Adrenal gland (tissue), 5 donors: ENCODE data around the gene SULF2.

Experiments
- CTCF ChIP-seq, 6 experiments: fragments of 450-650 bp in 4 of 6; fragments of 200-600 bp in 2 of 6; sonication (generic) in 1 of 6; IDR thresholded peaks; 1 replicate in 5 of 6; 2 replicates in 1 of 6; pipeline versions ENCODE4 v1.5.1 to v1.8.0; 2016 to 2021; ENCODE audit warnings: antibody characterized with exemption in 6 of 6, mild to moderate bottlenecking in 2 of 6, moderate library complexity in 1 of 6
- POLR2A ChIP-seq, 2 donors: fragments of 450-650 bp; IDR thresholded peaks; one replicate each; pipeline ENCODE4 v1.6.1; 2017; ENCODE audit warnings: antibody characterized with exemption in 2 of 2, mild to moderate bottlenecking in 2 of 2, moderate library complexity in 1 of 2
- donor health status: DM: no; HTN: no; CAD: no.

- TF ChIP-seq CTCF (IDR thresholded peaks at IDR 0.05) (no peak), POLR2A (IDR thresholded peaks at IDR 0.05) (no peak)
These were observed 109.8 kb downstream of the SULF2 start for GRCh38 chr20:47675190-47676142.
